Heart right ventricle (tissue), 16 donors: ENCODE measurements around the gene FHOD3. TPM values are rescaled to one million over a fixed set of nuclear protein-coding genes. Genes with fewer than 3 reads are reported as not detected.

Experiments used
- ATAC-seq, 8 donors: fragments of 200-7000 bp; cut with Tn5 transposase; one replicate each; pipeline ENCODE4 v1.9.1; 2020; ENCODE audit warnings: mild to moderate bottlenecking in 8 of 8, moderate library complexity in 8 of 8, moderate number of reproducible peaks in 1 of 8
- DNase-seq, 2 donors: peaks; one replicate each; pipeline ENCODE4 v3.0.0-alpha.2; 2020
- H3K27ac ChIP-seq, 10 donors: fragments of 200-600 bp; sonication (generic) in 2 of 10; one replicate each; pipeline versions ENCODE4 v1.5.0 to v1.8.0; 2020 to 2022; ENCODE audit warnings: mild to moderate bottlenecking in 3 of 10
- H3K27me3 ChIP-seq, 7 donors: fragments of 200-600 bp; one replicate each; pipeline ENCODE4 v1.8.0; 2021 to 2022; ENCODE audit warnings: mild to moderate bottlenecking in 2 of 7
- H3K36me3 ChIP-seq, 9 donors: fragments of 200-600 bp; sonication (generic) in 1 of 9; one replicate each; pipeline versions ENCODE4 v1.5.0 to v1.8.0; 2020 to 2022; ENCODE audit warnings: mild to moderate bottlenecking in 2 of 9
- H3K4me1 ChIP-seq, 9 donors: fragments of 200-600 bp; sonication (generic) in 1 of 9; one replicate each; pipeline versions ENCODE4 v1.5.0 to v1.8.0; 2020 to 2022; ENCODE audit warnings: mild to moderate bottlenecking in 4 of 9
- H3K4me3 ChIP-seq, 10 donors: fragments of 200-600 bp; sonication (generic) in 2 of 10; one replicate each; pipeline versions ENCODE4 v1.5.0 to v1.8.0; 2020 to 2022; ENCODE audit warnings: mild to moderate bottlenecking in 7 of 10, moderate library complexity in 2 of 10
- H3K9me3 ChIP-seq, 11 donors: fragments of 200-600 bp in 10 of 11; sonication (generic) in 2 of 11; one replicate each; pipeline versions ENCODE4 v1.5.0 to v1.8.0; 2013 to 2022; ENCODE audit warnings: mild to moderate bottlenecking in 2 of 11, control low read depth in 1 of 11, moderate library complexity in 1 of 11
- CTCF ChIP-seq, 9 donors: fragments of 200-600 bp; sonication (generic) in 2 of 9; IDR thresholded peaks; one replicate each; pipeline versions ENCODE4 v1.5.0 to v1.8.0; 2021 to 2022; ENCODE audit warnings: antibody characterized with exemption in 9 of 9, mild to moderate bottlenecking in 5 of 9, moderate library complexity in 1 of 9
- WGBS, 2 donors: extraction: QIAGEN DNeasy Blood & Tissue Kit; methylation state at CpG; one replicate each; pipeline ENCODE4 v1.1.7; 2013; ENCODE audit warnings: inconsistent platforms in 1 of 2; 5-methylcytosine and 5-hydroxymethylcytosine counted together
- intact Hi-C, 10 donors: fragments of 100-400 bp; cut with DNase I; formaldehyde crosslinking; loops; one replicate each; pipeline versions ENCODE4 v1.11.1 to v1.14.2; 2022
- polyA plus RNA-seq, 2 donors: library from polyadenylated mRNA; stranded (reverse); fragments of 200-250 nt; gene quantifications; one replicate each; pipeline ENCODE4 v1.2.3, GENCODE V29; 2013
- total RNA-seq, 10 donors: library from RNA; stranded (reverse); fragmentation: NEBNext Ultra II Directional in 3 of 10; extraction: Animal tissue kit (Norgen Biotek cat#: 25700) in 3 of 10; gene quantifications; one replicate each; pipeline versions ENCODE4 v1.2.1 to v1.2.4, GENCODE V29; 2021 to 2023
- donor health status: Arrhythmogenic right ventricular cardiomyopathy.
- donor health status: ischemic (EF 13 %, LVEDD 7.1; RV severe dilation, severe dysfunction).
- donor health status: healthy with polysubstance abuse.
- donor health status: DM: no; HTN: yes; CAD: no.
- donor health status: DM: no; HTN: no; CAD: no.
- donor health status: ischemic (EF 25% LVEDD 6.9; RV normal size, moderate dysfunction).
- donor health status: ischemic (EF 25% LVEDD 5.7; RV mildly dilated, moderate dysfunction).
- donor health status: healthy.
- donor health status: DM: yes; HTN: yes; CAD: no.
- donor health status: Ischemic cardiomyopathy.
- donor health status: ischemic (EF 35%, LVEDD 5.7; RV mildly dilated, moderate dysfunction).
- donor health status: nonischemic (EF 11% LVEDD 7.7; RV severe dilation, severe dysfunction).
- donor health status: DM: yes; HTN: yes; CAD: no.
- donor health status: PGD.
- donor health status: ischemic (EF 29% LVEDD 5.4; RV normal size, mild dysfunction).
- donor health status: nonischemic (EF 23%, LVEDD 6.1; RV moderate dilation, normal function).

Gene FHOD3
- total and polyA plus RNA-seq, 12 donors: 81.8 to 484 (median 356) TPM

GRCh38 chr18:36302676-36303075, 5.2 kb downstream of the FHOD3 start:
- H3K4me3 ChIP-seq: no peak overlapping the region
- TF ChIP-seq CTCF (IDR thresholded peaks at IDR 0.05): no peak
- intact Hi-C loops: loop anchor here in 1 of 10 donors (5.0 kb wide), 1 partner anchor 165 kb away; no protein-coding TSS in a partner anchor
- 65 to 70% methylated on average over 2 of the region's 2 CpGs for WGBS, 2 donors
- peaks cover 0 to 50% (median 34%) of the 10 kb centered on the region in 7 donors for H3K27me3 ChIP-seq
- H3K9me3 ChIP-seq: no peaks in the 10 kb centered on the region
- H3K36me3 ChIP-seq: no peaks in the 10 kb centered on the region
- ATAC-seq (no peak), DNase-seq (no peak)
- H3K27ac ChIP-seq: peak overlapping the region in 3 of 10 donors; percentile 29 to 51 (median 41)
- H3K4me1 ChIP-seq: peaks cover 4 to 79% (median 35%) of the 10 kb centered on the region in 9 donors

GRCh38 chr18:36303211-36303844, 5.8 kb downstream of the FHOD3 start:
- H3K36me3 ChIP-seq: no peaks in the 10 kb centered on the region
- 37 to 44% methylated on average over 6 of the region's 6 CpGs for WGBS, 2 donors
- H3K27me3 ChIP-seq: peaks cover 0 to 44% (median 31%) of the 10 kb centered on the region in 7 donors
- H3K9me3 ChIP-seq: no peaks in the 10 kb centered on the region
- peak overlapping the region in 5 of 10 donors; percentile 14 to 51 (median 29) for H3K27ac ChIP-seq
- DNase-seq (no peak), ATAC-seq (peak in 5 of 8 donors; percentile 26 to 65 (median 36))
- H3K4me3 ChIP-seq: no peak overlapping the region
- intact Hi-C loops: loop anchor here in 1 of 10 donors (5.0 kb wide), 1 partner anchor 164 kb away; no protein-coding TSS in a partner anchor
- no peak for TF ChIP-seq CTCF (IDR thresholded peaks at IDR 0.05)
- H3K4me1 ChIP-seq: peaks cover 3 to 79% (median 30%) of the 10 kb centered on the region in 9 donors

- Histone ChIP-seq H3K4me3 (no peak overlapping the region), H3K9me3 (no peaks in the 10 kb centered on the region), H3K36me3 (no peaks in the 10 kb centered on the region), H3K27me3 (peaks cover 0 to 32% (median 20%) of the 10 kb centered on the region in 7 donors), H3K4me1 (peaks cover 2 to 90% (median 32%) of the 10 kb centered on the region in 9 donors), H3K27ac (peak overlapping the region in 3 of 10 donors; percentile 1 to 35 (median 15))
- DNase-seq (no peak), ATAC-seq (no peak)
- 56 to 70% methylated on average over 3 of the region's 3 CpGs for whole genome bisulfite sequencing, 2 donors
- intact Hi-C loops: loop anchor here in 1 of 10 donors (5.0 kb wide), 1 partner anchor 163 kb away; no protein-coding TSS in a partner anchor
- no peak for TF ChIP-seq CTCF (IDR thresholded peaks at IDR 0.05)
Measured at GRCh38 chr18:36304723-36305122, 7.2 kb downstream of the FHOD3 start.

GRCh38 chr18:36305375-36305774, 7.9 kb downstream of the FHOD3 start:
- no peak for ATAC-seq
- Histone ChIP-seq H3K4me1 (peaks cover 2 to 93% (median 38%) of the 10 kb centered on the region in 9 donors), H3K27me3 (peaks cover 0 to 27% (median 13%) of the 10 kb centered on the region in 7 donors), H3K9me3 (no peaks in the 10 kb centered on the region), H3K4me3 (no peak overlapping the region), H3K36me3 (no peaks in the 10 kb centered on the region), H3K27ac (peak overlapping the region in 4 of 10 donors; percentile 15 to 50 (median 32))
- 31 to 34% methylated on average over 2 of the region's 2 CpGs for WGBS, 2 donors
- intact Hi-C loops: no loop called here
- no peak for TF ChIP-seq CTCF (IDR thresholded peaks at IDR 0.05)
- DNase-seq: no peak
